Fibroblast of mammary gland (primary cell): ENCODE data around the gene SLX9.
A peak's percentile ranks its signal among the peaks of the same experiment; 100 is the strongest.

Source experiments
- DNase-seq: peaks from one replicate; pipeline ENCODE4 v3.0.0-alpha.2; 2010; ENCODE audit warnings: low read depth
- H3K4me3 ChIP-seq: 2 replicates; pipeline ENCODE4 v1.5.1; 2011; ENCODE audit warnings: low read depth, mild to moderate bottlenecking, low read length, moderate library complexity; ENCODE audit not compliant: control insufficient read depth
- CTCF ChIP-seq: conservative IDR thresholded peaks from 2 replicates; pipeline ENCODE4 v1.5.1; 2011; ENCODE audit warnings: low read depth, low read length, inconsistent platforms; ENCODE audit not compliant: control insufficient read depth, insufficient read depth

SLX9 gene

GRCh38 chr21:44970766-44971671 is 31.2 kb downstream of the SLX9 start:
- no peak overlapping the region for H3K4me3 ChIP-seq
- TF ChIP-seq CTCF, result no peak
- no peak for DNase-seq

DNA sequence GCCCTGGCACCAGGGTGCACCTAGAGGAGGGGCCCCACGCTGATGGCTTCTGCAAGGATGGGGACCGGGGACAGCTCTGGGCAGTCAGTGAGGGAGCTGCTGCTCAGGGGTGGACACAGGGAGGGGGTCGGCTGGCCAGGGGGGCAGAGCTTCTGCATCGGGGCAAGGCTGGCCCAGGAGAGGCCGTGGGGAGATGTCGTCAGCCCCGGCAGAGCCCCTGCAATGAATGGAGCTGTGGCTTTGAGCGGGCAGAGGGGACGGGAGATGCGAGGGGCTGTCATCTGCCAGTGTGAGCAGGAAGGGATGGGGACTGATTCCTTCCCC is 31.8 kb downstream of the SLX9 start:
- DNase-seq, result no peak
- no peak overlapping the region for H3K4me3 ChIP-seq
- no peak for TF ChIP-seq CTCF

DNA sequence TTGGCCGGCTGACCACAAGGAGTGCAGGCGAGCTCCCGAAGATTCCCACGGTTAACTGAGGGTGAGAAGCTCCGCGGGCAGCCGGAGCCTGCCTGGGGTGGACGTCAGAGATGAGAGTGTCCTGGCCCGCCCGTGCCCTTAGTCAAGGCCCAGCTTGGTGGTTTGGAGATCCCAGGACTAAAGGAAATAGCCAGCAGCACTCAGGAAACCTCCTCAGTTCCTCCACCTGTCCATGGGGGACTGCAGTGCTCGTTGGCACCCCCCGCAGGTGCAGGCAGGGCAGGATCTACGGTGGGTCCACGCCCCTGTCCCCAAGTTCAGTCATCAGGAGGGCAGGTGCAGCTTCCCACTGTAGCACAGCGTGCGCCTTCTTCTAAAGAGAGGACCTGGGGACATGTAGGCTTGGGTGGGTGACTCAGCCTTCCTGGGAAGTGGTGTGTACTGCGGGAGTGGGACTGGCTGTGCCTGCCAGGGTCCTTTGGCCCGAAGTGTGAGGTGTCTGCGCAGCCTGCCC is 32.5 kb downstream of the SLX9 start:
- no peak overlapping the region for H3K4me3 ChIP-seq
- DNase-seq, result no peak
- no peak for TF ChIP-seq CTCF

- no peak for TF ChIP-seq CTCF
- DNase-seq, result peak; percentile 12
- H3K4me3 ChIP-seq, result no peak overlapping the region
Observed at GRCh38 chr21:44972821-44973220, 33.0 kb downstream of the SLX9 start.

GRCh38 chr21:44973598-44973997 is 33.8 kb downstream of the SLX9 start:
- TF ChIP-seq CTCF, result no peak
- H3K4me3 ChIP-seq, result no peak overlapping the region
- DNase-seq, result no peak

DNA sequence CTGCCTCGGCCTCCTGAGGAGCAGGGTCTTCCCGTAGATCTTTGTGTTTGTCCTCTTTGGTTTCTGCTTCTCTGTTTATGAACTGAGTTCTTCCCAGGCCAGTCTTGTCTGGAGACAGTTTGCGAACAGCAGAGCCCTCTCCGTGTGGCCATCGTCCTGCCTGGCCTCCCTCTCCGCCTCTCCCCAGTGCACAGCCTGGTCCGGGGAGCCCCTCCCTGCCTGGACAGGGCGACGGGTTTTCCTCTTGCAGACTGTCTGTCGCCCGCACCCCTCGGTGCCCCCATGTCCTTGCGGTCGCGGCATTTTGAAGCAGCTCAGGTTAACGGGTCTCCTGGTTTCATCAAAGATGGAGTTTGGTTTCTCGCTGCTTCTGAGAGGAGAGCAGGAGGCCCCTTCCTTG is 34.8 kb downstream of the SLX9 start:
- no peak for TF ChIP-seq CTCF
- DNase-seq, result no peak
- H3K4me3 ChIP-seq, result no peak overlapping the region
